HEK293 (cell line): ENCODE data around the gene DENND5A.

ENCODE experiments used
- MZF1 ChIP-seq: fragments of 450-650 bp; formaldehyde crosslinking; IDR thresholded peaks from 2 replicates; pipeline ENCODE4 v1.5.1; 2017; ENCODE audit warnings: missing biosample characterization, missing genetic modification characterization, borderline replicate concordance
- SETDB1 ChIP-seq: IDR thresholded peaks from one replicate; pipeline ENCODE4 v1.6.1; 2017; ENCODE audit warnings: mild to moderate bottlenecking, low read length, moderate library complexity, mixed read lengths; ENCODE audit not compliant: insufficient read length
- ZNF416 ChIP-seq: fragments of 450-650 bp; formaldehyde crosslinking; IDR thresholded peaks from 2 replicates; pipeline ENCODE4 v1.5.1; 2016; ENCODE audit warnings: missing biosample characterization, missing genetic modification characterization
- ZNF768 ChIP-seq: fragments of 450-650 bp; formaldehyde crosslinking; IDR thresholded peaks from 2 replicates; pipeline ENCODE4 v1.5.1; 2018; ENCODE audit warnings: missing biosample characterization, mild to moderate bottlenecking, missing genetic modification characterization
- TF ChIP-seq, protein P1 (sequence below): fragments of 450-650 bp; formaldehyde crosslinking; IDR thresholded peaks from 2 replicates; pipeline ENCODE4 v1.5.1; 2016; ENCODE audit warnings: missing biosample characterization, missing genetic modification characterization

DNA sequence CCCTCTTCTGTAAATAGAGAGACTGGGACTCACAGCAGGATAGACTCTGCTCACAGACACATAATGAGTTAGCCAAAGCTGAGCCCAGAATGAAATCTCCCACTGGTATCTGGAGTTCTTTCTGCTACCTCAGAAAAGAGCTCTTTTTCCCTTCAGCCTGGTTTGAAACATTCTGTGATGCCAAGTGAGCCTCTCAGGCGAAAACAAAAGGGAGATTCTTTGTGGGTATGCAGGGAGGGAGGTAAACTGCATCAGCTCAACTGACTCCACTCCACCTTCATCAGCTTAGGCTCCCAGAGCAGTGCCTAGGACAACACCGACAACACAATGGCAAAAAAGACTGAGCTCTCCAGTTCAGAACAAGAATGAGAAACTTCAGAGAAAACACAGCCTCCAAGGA lies 118.7 kb downstream of the DENND5A start:
- TF ChIP-seq ZNF768 (no peak), ZNF416 (tag by site-specific recombination) (no peak), MZF1 (no peak), SETDB1 (no peak)
- TF ChIP-seq, protein P1, sequence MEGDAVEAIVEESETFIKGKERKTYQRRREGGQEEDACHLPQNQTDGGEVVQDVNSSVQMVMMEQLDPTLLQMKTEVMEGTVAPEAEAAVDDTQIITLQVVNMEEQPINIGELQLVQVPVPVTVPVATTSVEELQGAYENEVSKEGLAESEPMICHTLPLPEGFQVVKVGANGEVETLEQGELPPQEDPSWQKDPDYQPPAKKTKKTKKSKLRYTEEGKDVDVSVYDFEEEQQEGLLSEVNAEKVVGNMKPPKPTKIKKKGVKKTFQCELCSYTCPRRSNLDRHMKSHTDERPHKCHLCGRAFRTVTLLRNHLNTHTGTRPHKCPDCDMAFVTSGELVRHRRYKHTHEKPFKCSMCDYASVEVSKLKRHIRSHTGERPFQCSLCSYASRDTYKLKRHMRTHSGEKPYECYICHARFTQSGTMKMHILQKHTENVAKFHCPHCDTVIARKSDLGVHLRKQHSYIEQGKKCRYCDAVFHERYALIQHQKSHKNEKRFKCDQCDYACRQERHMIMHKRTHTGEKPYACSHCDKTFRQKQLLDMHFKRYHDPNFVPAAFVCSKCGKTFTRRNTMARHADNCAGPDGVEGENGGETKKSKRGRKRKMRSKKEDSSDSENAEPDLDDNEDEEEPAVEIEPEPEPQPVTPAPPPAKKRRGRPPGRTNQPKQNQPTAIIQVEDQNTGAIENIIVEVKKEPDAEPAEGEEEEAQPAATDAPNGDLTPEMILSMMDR (tag by site-specific recombination): no peak
